Activated CD4-positive, alpha-beta memory T cell treated with anti-CD3 and anti-CD28 coated beads, Interleukin-2, amount 10 ng/mL, durations not matched to agents 7 days and 5 days (primary cell): ENCODE measurements around the gene TUNAR. TPM values are rescaled to one million over a fixed set of nuclear protein-coding genes. Genes with fewer than 3 reads are reported as not detected.
"Not testable (repeated sequence)": the region's sequence is repeated elsewhere in the genome, so short reads cannot be mapped to it uniquely, and the experiment has no call there.

ENCODE experiments used
- CTCF ChIA-PET: fragments of 350-600 bp; sonication (Branson Sonifier 250); formaldehyde crosslinking; loops from one replicate; lab custom pipeline; 2021; ENCODE audit warnings: antibody characterized with exemption, inconsistent platforms; lab: Charles Lee
- POLR2A ChIA-PET: fragments of 350-600 bp; sonication (Branson Sonifier 250); formaldehyde crosslinking; loops from one replicate; lab custom pipeline; 2021; ENCODE audit warnings: antibody characterized with exemption; lab: Charles Lee
- DNase-seq: peaks from one replicate; pipeline ENCODE4 v3.0.0-alpha.2; 2020
- H3K27ac Mint-ChIP-seq: one replicate; pipeline ENCODE4 v1.8.0; 2021; ENCODE audit warnings: mild to moderate bottlenecking, mixed read lengths
- H3K27me3 Mint-ChIP-seq: one replicate; pipeline ENCODE4 v1.8.0; 2021; ENCODE audit warnings: mixed read lengths
- H3K36me3 Mint-ChIP-seq: one replicate; pipeline ENCODE4 v1.8.0; 2021; ENCODE audit warnings: low read depth, mixed read lengths
- H3K4me1 Mint-ChIP-seq: one replicate; pipeline ENCODE4 v1.8.0; 2021; ENCODE audit warnings: mixed read lengths
- H3K4me3 Mint-ChIP-seq: one replicate; pipeline ENCODE4 v1.8.0; 2021; ENCODE audit warnings: mild to moderate bottlenecking, mixed read lengths
- H3K9me3 Mint-ChIP-seq: one replicate; pipeline ENCODE4 v1.8.0; 2021; ENCODE audit warnings: mixed read lengths
- total RNA-seq, 2 experiments: library from RNA; stranded (reverse); gene quantifications; one replicate each; pipeline ENCODE4 v1.2.3, GENCODE V29; 2021

Gene TUNAR
- total RNA-seq, 2 experiments from 2014 or later = not detected

DNA sequence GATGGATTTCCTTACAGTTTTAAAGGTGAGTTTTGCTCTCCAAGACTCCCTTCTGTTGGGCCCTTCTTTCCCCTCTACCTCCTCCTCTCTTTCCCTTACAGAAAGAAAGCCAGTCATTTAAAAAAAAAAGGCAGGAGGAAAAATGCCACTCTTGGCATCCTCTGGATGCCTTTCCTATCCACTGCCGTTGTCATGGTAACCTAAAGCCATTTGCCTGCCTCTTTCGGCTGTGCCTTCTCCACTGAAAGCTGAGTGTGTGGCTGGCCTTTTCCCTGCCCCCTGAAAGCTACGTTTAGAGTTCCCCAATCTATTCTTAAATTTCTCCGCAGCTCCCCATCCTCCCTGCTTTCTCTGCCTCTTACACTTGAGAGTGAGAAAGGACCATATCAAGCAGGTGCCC, 67.1 kb downstream of the TUNAR start:
- no peak overlapping the region for H3K27ac Mint-ChIP-seq
- DNase-seq = no peak
- peaks cover 6% of the 10 kb centered on the region for H3K9me3 Mint-ChIP-seq
- H3K4me3 Mint-ChIP-seq = no peak overlapping the region
- no peaks in the 10 kb centered on the region for H3K4me1 Mint-ChIP-seq
- ChIA-PET CTCF (no interaction called here), POLR2A (no interaction called here)
- no peaks in the 10 kb centered on the region for H3K36me3 Mint-ChIP-seq
- peaks cover 9% of the 10 kb centered on the region for H3K27me3 Mint-ChIP-seq

DNA sequence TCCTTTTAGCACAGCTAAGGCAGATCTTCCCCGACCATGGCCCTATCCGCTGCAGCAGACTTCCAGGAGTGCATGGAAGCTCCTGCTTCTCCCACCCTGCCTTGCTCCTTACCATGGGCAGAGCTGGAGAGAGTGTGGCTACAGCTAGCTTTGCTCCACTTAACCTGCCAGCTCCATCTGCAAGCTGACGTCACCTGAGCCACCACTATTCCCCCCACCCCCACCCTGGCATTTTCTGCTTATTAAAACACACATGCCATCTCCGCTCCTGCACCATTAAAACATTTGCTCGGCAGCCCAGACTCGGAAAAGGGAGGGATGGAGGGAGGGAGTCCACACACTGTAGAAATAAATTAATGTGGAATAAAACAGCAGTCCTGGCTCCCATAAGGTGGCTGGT, 67.8 kb downstream of the TUNAR start:
- H3K36me3 Mint-ChIP-seq = no peaks in the 10 kb centered on the region
- ChIA-PET CTCF (no interaction called here), POLR2A (no interaction called here)
- H3K4me1 Mint-ChIP-seq = no peaks in the 10 kb centered on the region
- no peak for DNase-seq
- H3K27me3 Mint-ChIP-seq = peaks cover 10% of the 10 kb centered on the region
- no peak overlapping the region for H3K27ac Mint-ChIP-seq
- peaks cover 6% of the 10 kb centered on the region for H3K9me3 Mint-ChIP-seq
- no peak overlapping the region for H3K4me3 Mint-ChIP-seq

DNA sequence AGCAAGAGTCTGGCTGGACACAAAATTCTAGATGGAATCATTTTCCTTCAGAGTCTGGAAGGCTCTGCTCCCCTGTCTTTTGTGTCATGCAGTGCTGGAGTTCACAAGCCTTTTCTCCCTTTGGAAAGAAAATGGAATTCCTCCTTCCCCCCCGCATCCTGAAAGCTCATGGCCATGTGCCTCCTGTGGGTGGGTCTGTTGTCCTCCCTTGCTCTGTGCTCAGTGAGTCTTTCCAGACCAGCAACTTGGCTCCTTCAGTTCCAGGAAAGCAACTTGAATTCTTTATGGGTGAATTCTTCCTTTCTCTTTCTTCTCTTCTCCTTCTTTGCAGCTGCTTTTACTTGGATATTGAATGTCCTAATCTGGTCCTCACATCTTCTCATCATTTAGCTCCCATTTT, 70.2 kb downstream of the TUNAR start:
- POLR2A ChIA-PET = no interaction called here
- H3K9me3 Mint-ChIP-seq = peaks cover 2% of the 10 kb centered on the region

DNA sequence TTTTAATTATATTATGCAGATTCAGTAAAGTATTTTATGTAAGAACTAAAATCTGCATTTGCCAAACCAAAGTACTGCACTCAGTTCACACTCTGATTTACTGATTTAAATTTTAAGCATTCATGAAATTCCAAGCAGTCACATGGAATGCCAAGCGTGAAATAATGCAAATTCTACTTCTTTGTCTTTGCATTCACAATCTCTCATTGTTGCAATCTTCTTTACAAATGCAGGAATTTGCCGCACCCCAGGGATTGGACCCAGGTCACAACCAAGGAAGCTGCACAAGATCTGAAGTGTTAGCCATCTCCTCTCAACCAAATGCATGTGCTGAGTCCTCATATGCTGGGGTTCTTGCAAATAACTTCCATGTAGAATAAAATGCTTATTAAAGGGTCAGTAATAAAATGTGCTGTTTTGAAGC, 71.9 kb downstream of the TUNAR start:
- ChIA-PET POLR2A (no interaction called here), CTCF (no interaction called here)
- no peak overlapping the region for H3K27ac Mint-ChIP-seq
- no peaks in the 10 kb centered on the region for H3K36me3 Mint-ChIP-seq
- H3K27me3 Mint-ChIP-seq = peaks cover 13% of the 10 kb centered on the region
- no peaks in the 10 kb centered on the region for H3K9me3 Mint-ChIP-seq
- H3K4me1 Mint-ChIP-seq = no peaks in the 10 kb centered on the region
- no peak for DNase-seq
- no peak overlapping the region for H3K4me3 Mint-ChIP-seq

More for the DNA sequence above, 70.2 kb downstream of the TUNAR start:
- Mint-ChIP-seq H3K4me3 (no peak overlapping the region), H3K36me3 (no peaks in the 10 kb centered on the region), H3K27me3 (peaks cover 13% of the 10 kb centered on the region), H3K4me1 (no peaks in the 10 kb centered on the region), H3K27ac (no peak overlapping the region)
- CTCF ChIA-PET = no interaction called here
- DNase-seq = no peak

DNA sequence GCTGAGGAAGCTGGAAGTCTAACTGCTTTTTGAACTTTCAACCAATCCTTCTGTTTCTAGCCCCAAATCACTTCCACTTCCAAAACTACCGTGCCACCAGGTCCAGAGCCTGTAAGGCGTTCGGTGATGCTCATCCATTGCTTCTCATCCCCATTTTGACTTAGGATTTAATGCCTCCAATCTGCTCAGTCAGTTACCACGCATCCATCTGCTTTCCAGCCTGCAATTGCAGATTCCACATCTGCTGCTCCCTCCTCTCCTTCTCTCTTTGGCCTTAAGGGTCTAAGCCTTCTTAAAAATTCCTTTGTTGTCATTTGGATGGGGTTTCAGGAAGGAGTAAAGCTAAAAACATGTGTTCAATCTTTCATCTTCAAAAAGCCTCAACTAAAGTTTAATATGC, 74.7 kb downstream of the TUNAR start:
- no peak overlapping the region for H3K27ac Mint-ChIP-seq
- no peak overlapping the region for H3K4me3 Mint-ChIP-seq
- no peaks in the 10 kb centered on the region for H3K9me3 Mint-ChIP-seq
- no peaks in the 10 kb centered on the region for H3K4me1 Mint-ChIP-seq
- POLR2A ChIA-PET = no interaction called here
- H3K36me3 Mint-ChIP-seq = no peaks in the 10 kb centered on the region
- CTCF ChIA-PET = no interaction called here
- H3K27me3 Mint-ChIP-seq = peaks cover 11% of the 10 kb centered on the region
- DNase-seq = no peak

DNA sequence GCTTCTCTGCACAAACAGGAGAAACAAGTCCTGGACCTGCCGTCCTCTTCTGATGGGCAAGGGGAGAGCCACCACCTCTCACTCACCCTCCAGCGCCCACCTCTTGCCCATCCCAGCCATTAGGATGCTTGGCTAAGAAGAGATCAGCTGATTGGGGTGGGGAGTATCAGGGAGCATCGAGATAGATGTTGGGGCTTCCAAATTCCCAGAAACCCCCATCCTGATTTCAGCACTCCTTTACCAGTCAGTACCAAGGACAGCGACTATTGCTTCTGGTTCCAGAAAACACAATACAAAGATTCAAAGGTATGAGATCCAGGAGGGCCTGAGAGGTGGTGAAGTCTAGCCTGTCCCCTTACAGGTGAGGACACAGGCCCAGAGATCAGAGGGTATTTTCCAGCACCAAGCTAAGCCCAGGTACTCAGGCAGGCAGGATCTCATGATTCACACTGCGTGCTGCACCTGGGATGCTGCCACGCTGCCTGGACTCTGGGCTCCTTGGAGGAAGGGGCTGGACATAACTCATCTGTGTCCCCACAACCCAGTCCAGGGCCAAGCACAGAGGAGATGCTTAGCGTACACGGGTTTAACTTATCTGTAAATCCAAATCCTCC, 76.6 kb downstream of the TUNAR start:
- CTCF ChIA-PET = no interaction called here
- no peak for DNase-seq
- Mint-ChIP-seq H3K9me3 (no peaks in the 10 kb centered on the region), H3K4me3 (no peak overlapping the region), H3K36me3 (no peaks in the 10 kb centered on the region), H3K27me3 (peaks cover 6% of the 10 kb centered on the region), H3K27ac (no peak overlapping the region), H3K4me1 (no peaks in the 10 kb centered on the region)
- POLR2A ChIA-PET = interaction anchor here (0.7 kb wide), 1 partner anchor 91 kb away, joined by 3 read pairs; no protein-coding TSS in a partner anchor

DNA sequence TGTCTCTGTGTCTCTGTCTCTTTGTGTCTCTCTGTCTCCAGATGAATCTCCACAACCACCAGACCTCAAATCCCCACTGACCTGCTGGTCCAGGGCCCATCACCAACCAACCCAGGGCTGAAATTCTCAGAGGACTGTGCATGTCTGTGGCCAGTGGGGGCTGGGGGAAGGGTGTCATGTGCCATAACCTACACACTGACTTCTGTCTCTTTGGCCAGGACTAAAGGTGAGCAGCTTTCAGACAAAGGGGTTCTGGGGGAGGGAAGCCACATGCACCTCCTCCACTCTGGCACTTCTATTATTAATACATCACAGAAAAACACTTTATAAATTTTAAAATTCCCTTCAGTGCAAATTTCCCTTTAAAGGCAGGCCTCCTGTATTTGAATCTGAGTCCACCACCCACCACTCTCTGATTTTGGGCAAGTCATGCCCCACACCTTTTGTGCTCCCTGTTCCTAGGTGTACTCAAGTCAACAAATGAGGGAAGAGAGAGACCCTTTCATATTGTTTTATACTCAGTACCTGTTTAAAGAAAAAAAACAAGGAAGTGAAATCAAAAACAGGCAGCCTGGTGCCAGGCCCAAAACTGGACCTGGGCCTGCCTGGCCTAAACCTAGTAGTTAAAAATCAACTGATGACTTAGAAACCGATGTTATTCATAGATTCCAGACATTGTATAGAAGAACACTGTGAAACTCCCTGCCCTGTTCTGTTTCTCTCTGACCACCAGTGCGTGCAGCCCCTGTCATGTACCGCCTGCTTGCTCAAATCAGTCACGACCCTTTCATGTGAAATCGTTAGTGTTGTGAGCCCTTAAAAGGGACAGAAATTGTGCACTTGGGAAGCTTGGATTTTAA, 80.2 kb downstream of the TUNAR start:
- H3K27ac Mint-ChIP-seq = no peak overlapping the region
- H3K4me3 Mint-ChIP-seq = no peak overlapping the region
- no peaks in the 10 kb centered on the region for H3K4me1 Mint-ChIP-seq
- ChIA-PET POLR2A (no interaction called here), CTCF (no interaction called here)
- H3K27me3 Mint-ChIP-seq = no peaks in the 10 kb centered on the region
- H3K9me3 Mint-ChIP-seq = no peaks in the 10 kb centered on the region
- no peak for DNase-seq
- no peaks in the 10 kb centered on the region for H3K36me3 Mint-ChIP-seq

DNA sequence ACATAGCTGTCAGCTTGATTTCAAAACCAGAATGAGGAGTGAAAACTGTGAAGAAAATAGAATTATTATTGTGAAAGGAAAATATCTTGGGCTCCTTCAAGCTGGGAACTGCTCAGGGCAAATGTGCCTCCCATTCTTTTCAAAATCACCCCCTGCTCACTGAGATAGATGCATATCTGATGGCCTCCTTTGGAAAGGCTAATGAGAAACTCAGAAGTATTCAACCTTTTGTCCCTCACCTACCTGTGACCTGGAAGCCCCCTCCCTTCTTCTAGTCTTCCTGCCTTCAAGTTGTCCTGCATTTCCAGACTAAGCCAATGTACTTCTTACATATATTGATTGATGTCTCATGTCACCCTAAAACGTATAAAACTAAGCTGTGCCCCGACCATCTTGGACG, 81.5 kb downstream of the TUNAR start:
- Mint-ChIP-seq H3K36me3 (no peaks in the 10 kb centered on the region), H3K4me3 (no peak overlapping the region), H3K4me1 (no peaks in the 10 kb centered on the region), H3K27ac (no peak overlapping the region), H3K9me3 (no peaks in the 10 kb centered on the region), H3K27me3 (no peaks in the 10 kb centered on the region)
- DNase-seq = no peak
- POLR2A ChIA-PET = no interaction called here
- CTCF ChIA-PET = no interaction called here

DNA sequence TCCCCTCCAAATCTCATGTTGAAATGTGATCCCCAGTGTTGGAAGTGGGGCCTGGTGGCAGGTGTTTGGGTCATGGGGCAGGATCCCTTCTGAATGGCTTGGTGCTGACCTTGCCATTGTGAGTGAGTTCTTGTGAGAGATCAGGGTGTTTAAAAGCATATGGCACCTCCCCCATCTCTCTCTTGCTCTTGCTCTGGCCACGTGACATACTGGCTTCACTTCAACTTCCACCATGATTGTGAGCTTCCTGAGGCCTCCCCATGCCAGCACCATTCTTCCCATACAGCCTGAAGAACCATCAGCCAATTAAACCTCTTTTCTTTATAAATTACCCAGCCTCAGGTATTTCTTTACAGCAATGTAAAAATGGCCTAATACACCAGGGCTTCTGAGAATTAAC, 82.7 kb downstream of the TUNAR start:
- Mint-ChIP-seq H3K27ac (no peak overlapping the region), H3K36me3 (no peaks in the 10 kb centered on the region), H3K9me3 (no peaks in the 10 kb centered on the region), H3K27me3 (no peaks in the 10 kb centered on the region), H3K4me3 (no peak overlapping the region), H3K4me1 (no peaks in the 10 kb centered on the region)
- ChIA-PET POLR2A (no interaction called here), CTCF (no interaction called here)
- DNase-seq = no peak

DNA sequence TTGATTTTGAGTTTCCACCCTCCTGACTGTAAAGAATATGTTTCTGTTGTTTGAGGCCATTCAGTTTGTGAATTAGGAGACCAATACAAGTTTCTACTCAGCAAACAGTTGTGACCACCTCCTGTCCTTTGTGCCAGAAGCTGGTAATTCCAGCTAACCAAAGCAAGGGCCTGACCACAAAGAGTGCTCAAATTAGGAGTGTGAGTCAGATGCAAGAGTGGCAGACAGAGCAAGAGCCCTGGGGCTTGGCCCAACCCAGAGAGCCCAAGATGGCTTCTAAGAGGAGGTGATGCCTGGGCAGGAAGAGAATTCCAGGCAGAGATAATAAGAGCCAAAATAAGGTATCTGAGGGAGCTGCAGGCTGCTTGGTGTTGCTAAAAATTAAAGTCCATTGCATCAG, 84.8 kb downstream of the TUNAR start:
- H3K4me3 Mint-ChIP-seq = no peak overlapping the region
- ChIA-PET POLR2A (no interaction called here), CTCF (no interaction called here)
- DNase-seq = no peak
- no peaks in the 10 kb centered on the region for H3K36me3 Mint-ChIP-seq
- no peaks in the 10 kb centered on the region for H3K4me1 Mint-ChIP-seq
- H3K27ac Mint-ChIP-seq = no peak overlapping the region
- no peaks in the 10 kb centered on the region for H3K27me3 Mint-ChIP-seq
- H3K9me3 Mint-ChIP-seq = no peaks in the 10 kb centered on the region

DNA sequence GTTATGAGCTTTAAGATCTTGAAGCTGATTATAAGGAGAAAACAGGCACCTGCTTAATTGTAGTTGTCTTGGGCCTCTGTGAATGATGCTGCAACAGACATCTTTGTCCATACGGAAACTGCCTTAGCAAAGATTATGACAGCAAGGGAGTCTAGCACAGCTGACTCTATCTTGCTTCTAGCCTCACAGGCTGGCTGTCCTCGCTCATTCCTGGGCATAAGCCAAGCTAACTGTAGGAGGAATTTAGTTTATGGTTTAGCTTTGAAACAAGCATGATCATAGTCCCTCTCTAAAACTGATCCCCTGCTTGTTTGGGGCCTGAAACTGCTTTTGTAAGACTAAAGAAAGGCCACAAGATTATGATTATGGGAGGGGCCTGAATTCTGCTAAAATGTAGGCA, 88.3 kb downstream of the TUNAR start:
- Mint-ChIP-seq H3K4me3 (no peak overlapping the region), H3K27me3 (no peaks in the 10 kb centered on the region), H3K9me3 (no peaks in the 10 kb centered on the region), H3K36me3 (no peaks in the 10 kb centered on the region), H3K4me1 (no peaks in the 10 kb centered on the region), H3K27ac (no peak overlapping the region)
- no peak for DNase-seq
- CTCF ChIA-PET = no interaction called here
- POLR2A ChIA-PET = no interaction called here

DNA sequence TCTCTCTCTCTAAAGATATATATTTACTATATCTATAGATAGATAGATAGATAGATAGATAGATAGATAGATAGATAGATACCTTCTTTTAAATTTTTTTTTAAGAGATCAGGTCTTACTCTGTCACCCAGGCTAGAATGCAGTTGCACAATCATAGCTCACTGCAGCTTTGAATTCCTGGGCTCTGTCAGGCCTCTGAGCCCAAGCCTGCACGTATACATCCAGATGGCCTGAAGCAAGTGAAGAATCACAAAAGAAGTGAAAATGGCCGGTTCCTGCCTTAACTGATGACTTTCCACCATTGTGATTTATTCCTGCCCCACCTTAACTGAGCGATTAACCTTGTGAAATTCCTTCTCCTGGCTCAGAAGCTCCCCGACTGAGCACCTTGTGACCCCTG, 91.4 kb downstream of the TUNAR start:
- H3K9me3 Mint-ChIP-seq, H3K27me3 Mint-ChIP-seq, DNase-seq, H3K4me1 Mint-ChIP-seq, H3K27ac Mint-ChIP-seq, H3K4me3 Mint-ChIP-seq, CTCF ChIA-PET, POLR2A ChIA-PET, H3K36me3 Mint-ChIP-seq: not testable (repeated sequence)
